NOMO-1 treated with DMSO at 0.1 percent for 48 hours (cell line): Measurements from ENCODE around the gene CBLN1.
"Not testable (repeated sequence)": the region's sequence is repeated elsewhere in the genome, so short reads cannot be mapped to it uniquely, and the experiment has no call there.

Source experiments
- DNase-seq: peaks from one replicate; lab custom pipeline; 2025; ENCODE audit not compliant: unreplicated experiment; lab: John Stamatoyannopoulos, UW

CBLN1 gene

DNA sequence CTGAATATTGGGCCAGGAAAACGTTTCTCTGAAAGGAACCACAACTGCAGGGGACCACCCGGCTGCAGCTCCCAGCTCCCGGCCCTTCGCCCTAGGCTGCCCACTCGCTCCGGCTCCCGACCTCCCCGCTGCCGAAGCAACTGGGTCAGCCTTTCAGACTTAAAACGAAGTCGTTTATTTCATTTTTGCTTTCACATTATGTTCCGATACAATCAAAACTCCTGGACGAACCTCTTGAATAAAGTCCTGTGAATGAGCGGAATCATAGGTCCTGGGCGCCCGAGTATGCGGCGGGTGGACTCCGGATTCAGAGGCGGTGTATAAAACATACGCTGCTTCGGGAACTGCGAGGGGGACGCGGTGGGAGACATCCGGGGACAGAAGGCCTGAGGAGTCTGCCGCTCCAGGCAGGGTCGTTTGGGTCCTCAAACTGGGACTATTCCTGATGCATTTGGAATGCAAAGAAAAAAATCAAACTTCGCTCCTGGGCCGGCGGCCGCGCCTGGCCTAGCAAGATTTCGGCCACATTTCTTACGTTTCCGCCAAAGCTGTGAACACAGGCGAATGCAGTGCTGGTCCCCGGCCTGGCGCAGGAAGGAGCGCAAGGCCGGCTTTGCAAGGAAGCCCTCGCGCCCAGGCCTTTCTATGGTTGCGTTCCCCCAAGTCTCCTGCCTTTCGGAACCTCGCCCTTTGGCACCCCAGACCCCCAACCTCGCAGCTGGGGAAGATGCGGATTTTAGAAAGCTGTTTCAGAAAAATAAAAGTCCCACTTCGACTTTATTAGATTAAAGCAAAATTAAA lies 3.7 kb downstream of the CBLN1 start:
- no peak for DNase-seq

DNA sequence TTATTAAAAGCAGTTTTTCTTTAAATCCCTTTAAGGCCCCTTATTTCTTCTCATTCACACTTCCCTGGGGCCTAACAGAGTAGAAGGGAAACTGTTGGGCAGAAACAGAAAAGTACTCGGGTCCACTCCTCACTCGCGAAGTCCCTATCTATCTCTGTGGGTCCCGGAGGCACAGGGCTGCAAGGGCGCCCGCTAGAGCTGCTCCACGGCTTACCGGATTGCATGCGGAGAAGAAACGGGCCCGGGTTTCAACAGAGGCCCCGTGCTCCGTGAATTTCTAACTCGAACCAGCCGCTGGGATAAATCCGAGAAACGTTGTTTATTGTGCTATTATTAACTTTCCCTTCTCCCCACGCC lies 4.3 kb downstream of the CBLN1 start:
- DNase-seq: no peak

DNA sequence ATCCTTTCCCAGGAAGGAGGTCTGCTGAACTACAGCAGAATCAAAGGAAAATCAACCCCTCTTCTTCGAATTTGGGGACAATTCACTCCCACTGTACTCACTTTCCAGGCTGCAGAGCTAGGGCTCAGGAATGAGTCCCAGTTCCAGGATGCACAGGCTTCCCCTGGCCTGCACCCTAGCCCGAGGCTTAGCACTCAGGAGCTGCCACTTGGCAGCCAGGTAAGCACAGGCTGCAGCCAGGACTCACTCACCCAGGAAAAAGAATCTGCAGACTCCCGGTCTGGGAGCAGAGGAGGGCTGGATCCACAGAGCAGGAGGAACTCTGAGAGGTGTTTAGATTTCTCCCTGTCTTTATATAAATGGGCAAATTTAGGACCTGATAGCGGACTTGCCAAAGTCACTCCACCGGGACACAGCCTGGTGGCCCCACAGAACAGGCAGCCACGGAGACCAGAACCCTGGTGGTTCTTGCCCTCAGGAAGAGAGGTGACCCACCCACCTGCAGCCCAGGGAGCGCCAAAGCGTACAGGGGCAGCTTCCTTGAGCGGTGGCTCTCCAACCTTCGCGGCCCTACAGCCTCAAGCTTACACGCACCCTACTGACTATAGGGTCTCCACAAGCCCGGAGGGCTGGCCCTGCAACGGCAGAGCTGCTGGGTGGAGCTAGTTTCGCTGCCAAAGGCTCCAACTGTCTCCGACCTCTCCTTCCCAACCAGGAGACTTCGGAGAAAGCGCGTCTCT lies 4.8 kb downstream of the CBLN1 start:
- DNase-seq: no peak

DNA sequence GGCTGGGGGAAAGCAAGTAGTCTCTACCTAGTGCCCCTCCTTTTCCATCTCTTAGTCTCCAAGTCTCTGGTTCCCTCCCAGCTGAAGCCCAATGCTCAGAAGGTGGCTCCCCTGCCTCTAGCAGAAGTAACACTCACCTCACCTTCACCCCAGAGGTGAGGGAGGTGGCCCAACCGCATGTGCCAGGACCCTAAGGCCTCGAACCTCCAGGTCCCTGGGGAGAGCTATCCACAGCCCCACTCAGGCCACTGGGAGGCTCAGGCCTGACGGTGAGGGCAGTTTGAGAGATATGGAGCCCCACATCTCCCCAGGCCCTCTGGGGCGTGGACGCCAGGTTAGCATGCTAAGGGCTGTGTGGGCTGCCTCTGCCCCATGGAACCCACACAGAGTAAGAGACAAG lies 5.8 kb downstream of the CBLN1 start:
- DNase-seq: no peak

DNA sequence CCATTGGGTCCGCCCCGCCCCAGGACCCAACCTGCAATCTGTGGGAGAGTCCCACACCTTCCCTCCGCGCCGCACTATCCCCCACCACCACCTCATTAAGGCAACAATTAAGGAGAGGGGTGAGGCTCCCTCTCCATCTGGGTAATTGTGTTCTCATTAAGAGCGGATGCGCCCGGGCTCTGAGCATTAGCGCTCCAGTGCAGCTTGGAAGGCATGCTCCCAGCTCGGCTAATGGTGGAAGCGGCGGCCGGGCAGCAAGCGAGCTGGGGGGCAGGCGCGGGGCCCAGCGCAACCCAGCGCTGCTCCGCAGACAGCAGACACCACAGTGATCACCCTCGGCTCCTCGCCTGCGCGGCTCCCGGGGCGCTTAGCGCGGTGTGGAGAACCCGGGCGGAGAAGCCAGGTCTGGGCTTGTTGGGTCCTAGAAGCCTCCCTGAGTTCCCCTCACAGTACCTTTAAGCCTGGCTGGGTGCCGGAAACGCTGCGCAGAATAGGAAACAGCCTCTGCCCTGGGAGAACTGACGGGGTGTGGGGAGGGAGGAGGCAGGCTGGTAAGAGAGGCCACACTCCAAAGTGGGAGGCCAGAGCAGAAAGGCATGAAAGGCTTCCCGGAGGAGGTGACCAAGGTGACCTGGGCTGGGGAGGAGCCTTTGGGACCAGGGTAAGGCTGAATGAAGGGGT lies 6.4 kb downstream of the CBLN1 start:
- no peak for DNase-seq

DNA sequence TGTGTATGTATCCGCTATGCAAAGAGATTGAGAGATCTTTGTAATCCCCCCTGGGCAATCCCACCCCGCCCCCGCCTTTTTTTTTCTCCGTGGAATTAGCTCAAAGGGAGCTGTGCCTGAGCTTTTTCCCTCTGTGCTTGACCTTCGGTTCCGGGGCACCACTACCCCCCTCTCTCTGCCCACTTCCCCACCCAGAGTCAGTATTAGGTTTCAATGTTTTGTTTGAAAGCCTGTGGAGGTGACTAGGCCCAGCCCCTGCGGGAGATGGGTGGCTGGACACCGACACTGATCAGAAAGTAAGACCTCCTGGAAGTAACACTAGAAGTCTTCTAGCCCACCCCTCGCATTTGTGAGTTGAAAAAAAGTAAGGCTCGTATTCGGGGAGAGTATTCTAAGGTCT lies 7.0 kb downstream of the CBLN1 start:
- DNase-seq: no peak

DNA sequence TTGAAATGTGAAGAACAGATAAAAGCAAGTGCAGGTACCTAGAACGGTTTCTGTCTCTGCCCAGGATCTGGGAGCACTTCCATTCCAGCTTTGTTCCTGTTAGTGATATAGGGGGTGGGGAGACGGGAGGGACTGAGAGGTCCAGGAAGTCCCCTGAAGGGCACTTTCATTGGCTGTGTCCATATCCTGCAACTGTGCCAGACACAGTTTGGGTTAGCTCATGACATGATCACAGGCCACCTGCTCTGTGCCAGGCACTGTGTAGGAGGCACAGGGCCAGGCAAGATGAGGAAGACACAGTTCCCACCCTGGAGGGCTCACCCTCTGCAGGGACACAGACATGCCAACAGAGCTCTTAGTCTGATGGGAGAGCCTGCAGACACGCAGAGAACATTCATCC lies 7.9 kb downstream of the CBLN1 start:
- no peak for DNase-seq

DNA sequence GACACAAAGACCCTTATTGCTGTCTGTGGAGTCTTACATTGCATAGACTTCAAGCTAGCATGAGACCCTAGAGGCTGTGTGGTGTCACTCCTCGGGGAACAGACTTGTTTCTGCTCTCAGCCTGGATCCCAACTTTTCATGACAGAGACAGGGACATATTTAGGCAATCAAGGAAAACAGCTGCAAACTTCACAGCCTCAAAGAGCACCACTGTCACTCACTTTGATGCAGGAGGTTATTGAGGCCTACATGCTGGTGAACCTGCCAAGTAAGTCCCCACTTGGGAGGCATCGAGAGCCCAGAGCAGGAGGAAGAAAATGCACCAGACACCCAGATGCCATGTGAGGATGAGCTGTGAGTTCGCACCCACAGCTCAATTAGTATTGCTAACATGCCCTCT lies 10.3 kb downstream of the CBLN1 start:
- no peak for DNase-seq

DNA sequence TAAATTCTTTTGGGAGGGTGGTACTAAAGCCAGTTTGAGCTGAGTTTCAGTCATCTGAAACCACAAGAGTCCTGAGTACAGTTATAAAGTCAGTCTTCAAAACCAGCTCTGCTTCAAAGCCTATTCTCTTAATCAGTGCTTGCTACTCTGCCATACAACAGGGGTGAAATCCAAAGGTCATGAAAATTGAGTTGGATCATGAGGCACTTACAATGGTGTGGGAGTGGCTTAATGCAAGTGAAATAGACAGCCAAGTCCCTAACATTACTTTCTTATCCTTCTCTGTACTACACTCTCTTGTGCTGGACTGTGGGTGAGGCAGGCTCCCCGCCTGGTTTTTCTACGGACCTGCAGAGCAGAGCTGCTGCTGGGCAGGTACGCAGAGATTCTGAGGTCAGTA lies 12.4 kb downstream of the CBLN1 start:
- DNase-seq: no peak

DNA sequence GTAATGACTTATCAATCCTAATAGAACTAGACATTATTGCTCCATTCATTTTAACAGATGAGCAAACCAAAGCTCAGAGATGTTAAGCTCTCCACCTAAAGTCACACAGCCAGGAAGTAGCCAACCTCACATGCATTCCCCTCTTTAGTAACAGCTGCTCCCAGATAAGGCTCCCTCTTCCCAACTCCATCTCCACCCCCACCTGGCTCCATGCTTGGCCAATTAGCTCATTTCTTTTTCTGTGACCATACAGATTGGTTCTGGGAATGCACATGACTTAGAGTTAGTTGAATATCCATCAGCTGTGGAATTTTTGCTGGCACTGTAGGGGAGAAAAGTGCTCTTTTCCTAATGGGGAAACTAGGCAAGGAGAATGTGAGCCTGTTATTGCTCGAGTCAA lies 13.0 kb downstream of the CBLN1 start:
- DNase-seq: no peak

DNA sequence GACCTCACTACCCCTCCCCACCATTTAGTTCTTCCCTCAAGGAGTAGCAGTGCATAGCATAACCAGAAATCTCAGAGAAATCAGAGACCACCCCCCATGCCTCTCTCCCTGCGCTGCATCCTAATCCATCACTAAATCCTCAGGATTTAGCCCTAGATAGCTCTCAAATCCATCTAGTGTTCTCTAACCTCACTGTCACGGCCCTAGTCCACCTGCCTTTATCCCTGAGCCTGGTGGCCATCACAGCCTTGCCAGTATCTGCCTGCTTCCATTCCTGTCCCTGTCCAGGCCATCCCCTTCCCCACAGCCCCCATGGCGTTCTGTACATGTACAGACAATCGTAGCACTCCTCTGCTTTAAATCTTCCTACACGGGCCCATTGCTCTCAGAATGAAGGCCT lies 19.1 kb downstream of the CBLN1 start:
- no peak for DNase-seq

DNA sequence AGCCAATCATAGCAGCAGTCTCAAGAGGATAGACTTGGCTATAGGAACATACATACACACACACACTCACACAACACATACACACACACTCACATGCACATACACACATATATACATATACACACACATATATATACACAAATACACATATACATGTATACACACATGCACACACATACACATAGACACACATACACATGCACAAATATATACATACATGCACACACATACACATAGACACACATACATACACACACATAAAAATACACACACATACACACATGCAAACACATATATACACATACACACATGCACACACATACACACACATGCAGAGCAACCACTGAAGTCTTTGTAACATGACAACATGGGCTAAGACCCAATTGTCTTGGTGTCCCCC lies 19.7 kb downstream of the CBLN1 start:
- no peak for DNase-seq

DNA sequence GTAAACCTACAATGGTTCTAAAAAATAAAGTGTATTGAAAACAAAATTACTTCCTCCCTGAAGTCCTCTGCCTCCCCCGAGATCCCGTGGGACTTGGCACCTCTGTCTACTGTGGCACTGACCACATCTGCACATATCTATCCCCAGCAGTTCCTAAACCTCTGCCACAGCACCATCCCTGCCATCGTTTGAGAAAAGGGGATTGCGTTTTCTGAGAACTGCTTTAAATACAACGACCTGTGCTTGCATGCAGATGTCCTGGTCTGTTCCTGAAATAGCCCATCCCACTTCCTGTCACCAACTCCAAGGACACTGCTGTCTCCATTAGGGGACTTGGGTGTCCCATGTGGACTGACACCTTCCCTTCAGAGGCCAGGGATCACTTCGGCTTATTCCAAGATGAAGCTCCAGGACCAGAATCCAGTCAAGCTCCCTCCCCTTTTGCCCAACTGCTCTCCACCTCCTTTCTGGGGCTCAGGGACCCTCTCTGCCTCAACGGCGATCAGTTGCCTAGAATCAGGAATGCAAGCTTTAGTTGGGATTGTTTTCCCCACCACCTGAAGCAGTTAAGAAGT lies 20.6 kb downstream of the CBLN1 start:
- no peak for DNase-seq

DNA sequence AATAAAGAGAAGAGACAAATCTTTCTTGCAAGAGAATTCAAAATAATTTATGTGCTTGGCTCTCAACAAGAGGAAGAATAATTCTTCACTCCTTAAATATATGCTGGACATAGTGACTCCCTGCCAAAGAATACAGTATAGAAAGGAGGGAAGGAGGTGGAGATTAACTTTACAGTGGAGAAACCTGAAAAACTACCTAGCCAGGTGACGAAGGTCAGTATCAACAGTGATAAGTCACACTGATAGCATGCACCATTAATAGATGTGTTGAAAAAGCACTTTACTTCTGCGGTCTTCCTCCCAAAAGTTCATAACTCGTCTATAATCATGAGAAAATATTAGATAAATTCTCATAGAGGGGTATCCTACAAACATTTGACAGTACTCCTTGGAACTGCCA lies 21.4 kb downstream of the CBLN1 start:
- DNase-seq: no peak

DNA sequence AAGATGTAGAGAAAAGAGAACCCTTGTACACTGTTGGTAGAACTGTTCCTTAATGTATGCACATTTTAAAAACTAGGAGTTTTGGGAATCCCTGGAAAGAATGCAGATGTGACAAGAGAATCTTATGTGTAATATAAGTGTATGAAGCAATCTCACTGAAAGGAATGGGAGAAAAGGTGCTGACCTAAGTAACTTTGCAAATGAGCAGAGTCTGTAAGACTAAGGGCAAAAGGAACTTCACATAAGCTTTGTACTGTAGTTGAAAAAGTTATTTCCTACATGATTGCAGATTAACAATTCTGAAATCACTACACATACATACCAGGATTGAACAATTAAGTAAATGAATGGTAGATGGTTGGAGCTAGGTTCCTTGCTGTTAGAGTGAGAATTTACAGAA lies 22.3 kb downstream of the CBLN1 start:
- DNase-seq: no peak

DNA sequence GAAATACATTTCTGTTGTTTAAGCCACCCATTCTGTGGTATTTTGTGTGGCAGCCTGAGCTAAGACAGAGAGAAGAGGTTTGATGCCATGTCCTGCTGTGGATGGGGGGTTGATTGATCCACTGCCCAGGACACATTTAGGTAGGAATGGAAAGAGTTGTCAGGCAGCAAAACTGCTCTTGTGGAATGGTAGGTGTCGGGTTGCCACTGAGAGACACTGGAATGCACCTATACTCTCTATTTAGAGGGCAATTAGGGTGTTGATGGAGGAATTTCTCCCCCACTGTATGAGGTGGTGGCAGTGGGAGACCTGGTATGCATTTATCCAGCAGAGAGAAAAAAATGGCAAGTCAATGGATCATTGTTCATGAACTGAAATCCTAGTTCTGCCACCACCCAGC lies 30.9 kb downstream of the CBLN1 start:
- no peak for DNase-seq

DNA sequence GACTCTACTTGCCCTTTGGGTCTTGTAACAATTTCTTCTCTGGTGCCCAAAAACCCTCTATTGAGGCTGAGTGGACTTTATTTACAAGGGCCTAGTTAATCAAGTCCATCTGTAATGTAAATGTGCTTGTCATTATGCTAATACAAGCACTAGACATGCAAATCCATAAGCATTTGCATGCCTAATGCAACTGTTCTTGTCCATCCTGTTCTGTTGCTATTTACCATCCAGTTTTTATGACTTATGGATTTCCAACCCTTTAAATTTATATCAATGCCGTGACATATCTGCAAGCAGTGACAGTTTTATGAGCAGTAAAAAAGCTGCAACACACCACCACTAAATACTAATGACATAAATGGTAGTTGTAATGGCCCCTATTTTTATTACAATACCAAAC lies 33.4 kb downstream of the CBLN1 start:
- no peak for DNase-seq

DNA sequence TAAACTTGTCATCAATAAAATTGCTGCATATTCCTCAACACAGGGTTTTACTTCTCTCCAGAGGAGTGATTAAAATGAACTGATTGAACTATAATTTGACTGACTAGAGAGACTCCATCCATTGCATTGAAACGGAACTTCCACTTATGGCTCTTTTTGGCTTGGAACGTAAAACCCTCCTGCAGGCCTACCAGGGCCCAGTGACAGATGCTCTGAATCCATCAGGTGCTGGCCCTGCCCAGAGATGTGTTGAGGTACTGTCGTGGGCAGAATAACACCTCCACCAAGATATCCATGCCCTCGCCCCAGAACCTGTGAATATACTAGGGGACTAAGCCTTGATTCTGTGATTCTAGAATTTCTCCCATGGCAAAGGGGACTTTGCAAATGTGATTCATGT lies 45.4 kb downstream of the CBLN1 start:
- DNase-seq: no peak

DNA sequence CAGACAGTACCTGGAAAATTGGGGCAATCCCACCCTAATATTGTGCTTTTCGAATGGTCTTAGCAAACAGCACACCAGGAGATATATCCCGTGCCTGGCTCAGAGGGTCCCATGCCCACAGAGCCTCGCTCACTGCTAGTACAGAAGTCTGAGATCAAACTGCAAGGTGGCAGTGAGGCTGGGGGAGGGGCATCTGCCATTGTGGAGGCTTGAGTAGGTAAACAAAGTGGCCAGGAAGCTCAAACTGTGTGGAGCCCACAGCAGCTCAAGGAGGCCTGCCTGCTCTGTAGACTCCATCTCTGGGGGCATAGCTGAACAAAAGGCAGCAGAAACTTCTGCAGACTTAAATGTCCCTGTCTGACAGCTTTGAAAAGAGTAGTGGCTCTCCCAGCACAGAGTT lies 53.3 kb downstream of the CBLN1 start:
- not testable (repeated sequence) for DNase-seq
